Measurements from ENCODE around the gene EXD3. TPM values are rescaled to one million over a fixed set of nuclear protein-coding genes. Genes with fewer than 3 reads are reported as not detected.
A peak's percentile ranks its signal among the peaks of the same experiment; 100 is the strongest.

Gene EXD3
- total RNA-seq, 1 donor from 2014 or later = 11.3 TPM

GRCh38 chr9:137449081-137449844 lies 26.3 kb upstream of the EXD3 start:
- intact Hi-C loops (cut with DNase I) = loop anchor here (5.0 kb wide), 1 partner anchor 167 kb away; no protein-coding TSS in a partner anchor

GRCh38 chr9:137448602-137448962 lies 25.6 kb upstream of the EXD3 start:
- intact Hi-C loops (cut with DNase I) = loop anchor here (5.0 kb wide), 1 partner anchor 166 kb away; no protein-coding TSS in a partner anchor

More at GRCh38 chr9:137449081-137449844, 26.3 kb upstream of the EXD3 start:
- DNase-seq (ENCODE audit: low spot score) = peak; percentile 76

GRCh38 chr9:137447722-137448601 lies 25.0 kb upstream of the EXD3 start:
- DNase-seq (ENCODE audit: low spot score) = peak; percentile 60
- intact Hi-C loops (cut with DNase I) = loop anchor here (5.0 kb wide), 1 partner anchor 166 kb away; no protein-coding TSS in a partner anchor

More at GRCh38 chr9:137448602-137448962, 25.6 kb upstream of the EXD3 start:
- DNase-seq (ENCODE audit: low spot score) = peak; percentile 10

- intact Hi-C loops (cut with DNase I) = loop anchor here (5.0 kb wide), 1 partner anchor 165 kb away; no protein-coding TSS in a partner anchor
- peak; percentile 73 for DNase-seq (ENCODE audit: low spot score)
Measured at GRCh38 chr9:137446851-137447471, 24.0 kb upstream of the EXD3 start.

- intact Hi-C loops (cut with DNase I) = loop anchor here (5.0 kb wide), 1 partner anchor 164 kb away; no protein-coding TSS in a partner anchor
- DNase-seq (ENCODE audit: low spot score) = peak; percentile 62
Measured at GRCh38 chr9:137445930-137446431, 23.0 kb upstream of the EXD3 start.

GRCh38 chr9:137445275-137445807 lies 22.4 kb upstream of the EXD3 start:
- DNase-seq (ENCODE audit: low spot score) = peak; percentile 87
- intact Hi-C loops (cut with DNase I) = loop anchor here (5.0 kb wide), 1 partner anchor 163 kb away; no protein-coding TSS in a partner anchor

- DNase-seq (ENCODE audit: low spot score) = peak; percentile 17
- intact Hi-C loops (cut with DNase I) = no loop called here
Measured at GRCh38 chr9:137444106-137444790, 21.3 kb upstream of the EXD3 start.

GRCh38 chr9:137441935-137442321 lies 19.0 kb upstream of the EXD3 start:
- no peak for DNase-seq (ENCODE audit: low spot score)
- intact Hi-C loops (cut with DNase I) = no loop called here

GRCh38 chr9:137441289-137441934 lies 18.4 kb upstream of the EXD3 start, which contains the start of gene ENTPD8:
TSS of gene ENTPD8 (minus strand) at chr9:137441357. CDS start at chr9:137438285, 3,072 bp downstream.
- DNase-seq (ENCODE audit: low spot score) = peak; percentile 62
- intact Hi-C loops (cut with DNase I) = no loop called here

- peak; percentile 63 for DNase-seq (ENCODE audit: low spot score)
- intact Hi-C loops (cut with DNase I) = no loop called here
Measured at GRCh38 chr9:137439158-137439714, 16.3 kb upstream of the EXD3 start.

- intact Hi-C loops (cut with DNase I) = no loop called here
- DNase-seq (ENCODE audit: low spot score) = peak; percentile 39
Measured at GRCh38 chr9:137438591-137439157, 15.7 kb upstream of the EXD3 start.

GRCh38 chr9:137437691-137438590 lies 15.0 kb upstream of the EXD3 start:
- intact Hi-C loops (cut with DNase I) = no loop called here
- peak; percentile 73 for DNase-seq (ENCODE audit: low spot score)

GRCh38 chr9:137436761-137437600 lies 14.0 kb upstream of the EXD3 start:
- intact Hi-C loops (cut with DNase I) = no loop called here
- DNase-seq (ENCODE audit: low spot score) = peak; percentile 70

GRCh38 chr9:137435980-137436760 lies 13.2 kb upstream of the EXD3 start:
- intact Hi-C loops (cut with DNase I) = no loop called here
- DNase-seq (ENCODE audit: low spot score) = peak; percentile 76

- peak; percentile 35 for DNase-seq (ENCODE audit: low spot score)
- intact Hi-C loops (cut with DNase I) = no loop called here
Measured at GRCh38 chr9:137435381-137435891, 12.5 kb upstream of the EXD3 start.
